NT2/D1 (cell line): Measurements from ENCODE around the gene RPS6KA5.
"Not testable (repeated sequence)": the region's sequence is repeated elsewhere in the genome, so short reads cannot be mapped to it uniquely, and the experiment has no call there.

Experiments used
- DNase-seq: peaks from one replicate; pipeline ENCODE4 v3.0.0-alpha.2; 2011; ENCODE audit warnings: low read depth, low spot score
- H3K27me3 ChIP-seq: 2 replicates; pipeline ENCODE4 v1.6.0; 2011; ENCODE audit warnings: mild to moderate bottlenecking; ENCODE audit not compliant: insufficient read length, insufficient read depth
- H3K36me3 ChIP-seq: 2 replicates; pipeline ENCODE4 v1.6.1; 2011; ENCODE audit warnings: mild to moderate bottlenecking, low read length, mixed read lengths; ENCODE audit not compliant: insufficient read depth, insufficient read length
- H3K4me1 ChIP-seq: 2 replicates; pipeline ENCODE4 v1.5.1; 2011; ENCODE audit not compliant: insufficient read depth, insufficient read length
- H3K4me3 ChIP-seq: 2 replicates; pipeline ENCODE4 v1.5.1; 2011; ENCODE audit warnings: low read depth; ENCODE audit not compliant: insufficient read length
- H3K9ac ChIP-seq: 2 replicates; pipeline ENCODE4 v1.6.0; 2011; ENCODE audit warnings: low read depth; ENCODE audit not compliant: insufficient read length
- H3K9me3 ChIP-seq: 2 replicates; pipeline ENCODE4 v1.5.1; 2011; ENCODE audit warnings: mild to moderate bottlenecking, low read length; ENCODE audit not compliant: insufficient read depth
- SUZ12 ChIP-seq: IDR thresholded peaks from 2 replicates; pipeline ENCODE4 v1.6.1; 2011; ENCODE audit not compliant: insufficient read length, insufficient read depth; ENCODE audit errors: extremely low read depth
- YY1 ChIP-seq: IDR thresholded peaks from 2 replicates; pipeline ENCODE4 v1.6.1; 2011; ENCODE audit not compliant: insufficient read length, insufficient read depth
- ZNF274 ChIP-seq: IDR thresholded peaks from 2 replicates; pipeline ENCODE4 v1.6.1; 2011; ENCODE audit warnings: mild to moderate bottlenecking, low read depth, low read length

RPS6KA5 gene

DNA sequence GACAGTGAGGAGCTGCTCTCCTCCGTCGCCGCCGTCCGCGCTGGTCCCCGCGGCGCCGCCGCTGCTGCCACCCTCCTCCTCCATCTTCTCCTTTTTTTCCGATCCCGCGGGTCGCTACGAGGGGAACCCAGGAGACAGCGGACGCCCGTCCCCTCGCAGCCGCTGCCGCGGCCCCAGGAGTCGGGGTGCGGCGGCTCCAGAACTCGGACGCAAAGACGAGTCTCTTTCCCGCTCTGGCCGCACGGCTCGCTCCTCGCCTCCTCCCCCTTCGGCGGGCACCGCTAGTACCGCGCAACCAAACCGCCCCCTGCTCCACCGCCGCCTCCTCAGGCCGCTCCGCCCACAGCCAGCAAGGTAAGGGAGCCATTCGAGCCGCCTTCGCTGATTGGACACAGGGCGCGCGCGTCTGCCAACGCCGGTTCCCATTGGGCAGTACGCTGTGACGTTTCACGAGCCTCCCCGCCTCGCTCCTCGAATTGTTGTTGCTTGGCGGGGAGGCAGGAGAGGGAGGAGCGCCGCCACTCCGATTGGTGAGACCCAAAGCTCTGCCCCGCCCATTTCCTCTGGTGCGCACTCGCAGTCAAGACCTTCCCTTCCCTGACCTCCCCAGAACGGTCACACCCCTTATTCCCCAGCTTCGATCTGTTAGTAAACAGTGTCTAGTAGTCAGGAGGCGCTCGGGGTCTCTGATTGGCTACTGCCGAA lies at the start of gene RPS6KA5:
Gene RPS6KA5, minus strand, starts transcription at position 291 of the 705 bp plus-strand sequence. Its CDS starts 207 bp downstream, at position 84.
- H3K36me3 ChIP-seq, result no peaks in the 10 kb centered on the region
- H3K27me3 ChIP-seq, result peaks cover 4% of the 10 kb centered on the region
- no peak for TF ChIP-seq SUZ12
- peak within 1 kb of the TSS; percentile 69 for H3K4me3 ChIP-seq
- DNase-seq, result peak; percentile 97
- H3K4me1 ChIP-seq, result no peaks in the 10 kb centered on the region
- H3K9me3 ChIP-seq, result no peaks in the 10 kb centered on the region
- peak within 1 kb of the TSS; percentile 80 for H3K9ac ChIP-seq

DNA sequence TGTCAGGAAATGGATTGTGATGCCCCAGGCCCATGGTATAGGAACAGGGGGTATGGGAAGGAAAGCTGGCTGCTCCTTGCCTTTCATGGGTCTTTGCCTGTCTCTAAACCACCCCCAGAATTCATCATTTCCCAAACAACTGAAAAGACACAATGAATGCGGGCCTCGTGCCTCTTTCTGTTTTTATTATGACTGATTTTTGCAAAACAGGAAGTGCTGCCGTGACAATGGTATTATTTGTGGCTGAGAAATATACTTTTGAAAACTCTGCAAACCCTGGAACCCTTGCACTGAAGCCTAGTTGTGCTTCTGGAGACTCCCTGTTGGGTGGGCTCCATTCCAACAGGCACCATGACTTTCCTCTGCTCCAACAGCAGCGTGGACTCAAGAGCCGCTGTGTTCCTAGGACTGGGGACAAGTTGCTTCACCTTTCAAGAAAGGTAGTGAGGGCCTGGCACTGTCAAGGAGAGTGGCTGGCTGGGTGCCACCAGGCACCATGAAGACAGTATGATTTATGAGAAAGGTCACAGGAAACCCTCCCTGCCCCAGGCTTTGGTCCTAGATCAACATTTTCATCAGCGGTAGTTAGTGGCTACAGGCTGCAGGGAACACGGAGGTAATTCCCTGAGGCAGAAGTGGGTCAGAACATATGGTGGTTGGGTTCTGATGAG lies 48.6 kb upstream of the RPS6KA5 start:
- Histone ChIP-seq H3K27me3 (no peaks in the 10 kb centered on the region), H3K4me1 (no peaks in the 10 kb centered on the region), H3K36me3 (no peaks in the 10 kb centered on the region), H3K9ac (no peak overlapping the region), H3K4me3 (no peak overlapping the region), H3K9me3 (no peaks in the 10 kb centered on the region)
- no peak for DNase-seq
- TF ChIP-seq SUZ12, result no peak
- no peak for TF ChIP-seq YY1
- no peak for TF ChIP-seq ZNF274

DNA sequence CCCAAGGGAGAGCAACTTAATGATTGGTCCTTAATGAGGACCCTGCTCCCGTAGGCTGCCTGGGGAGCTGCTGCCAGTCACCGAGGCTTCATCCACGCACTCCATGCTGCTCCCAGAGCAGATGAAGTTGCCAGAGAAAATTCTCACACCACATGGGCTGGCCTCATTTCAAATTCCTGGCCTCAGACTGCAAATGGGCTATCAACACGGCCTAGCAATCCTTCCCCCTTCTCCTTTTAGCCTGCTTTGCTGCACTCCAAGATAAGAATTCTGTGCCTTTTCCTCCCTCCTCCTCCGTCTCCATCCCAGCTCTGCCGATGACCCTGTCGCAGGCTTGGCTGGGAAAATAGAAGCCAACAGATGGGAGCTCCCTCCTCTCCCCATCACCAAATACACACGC lies 42.7 kb upstream of the RPS6KA5 start:
- H3K4me1 ChIP-seq, result no peaks in the 10 kb centered on the region

DNA sequence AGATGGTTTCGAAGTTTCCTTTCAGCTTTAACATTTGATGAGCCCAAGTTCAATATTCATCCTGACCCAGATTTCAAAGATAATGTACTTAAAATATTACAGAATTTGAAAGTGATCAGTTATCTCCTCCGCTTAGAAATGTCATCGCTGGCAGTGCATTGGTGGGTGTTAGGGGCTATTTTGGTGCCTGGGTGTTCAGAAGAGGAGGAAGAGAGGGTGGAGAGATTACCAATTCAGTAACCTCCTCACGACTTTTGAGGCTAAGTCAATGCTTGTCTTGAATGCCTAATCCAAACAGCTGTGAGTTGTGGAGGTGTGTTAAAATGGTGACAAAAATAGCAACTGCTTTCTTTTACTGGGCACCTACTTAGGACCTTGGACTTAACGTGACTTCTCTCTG lies 39.7 kb upstream of the RPS6KA5 start:
- Histone ChIP-seq H3K4me1 (no peaks in the 10 kb centered on the region), H3K4me3 (no peak overlapping the region), H3K9me3 (no peaks in the 10 kb centered on the region), H3K36me3 (no peaks in the 10 kb centered on the region), H3K9ac (no peak overlapping the region), H3K27me3 (no peaks in the 10 kb centered on the region)
- DNase-seq, result no peak
- TF ChIP-seq SUZ12 (no peak), ZNF274 (no peak), YY1 (no peak)

More for the DNA sequence above, 42.7 kb upstream of the RPS6KA5 start:
- H3K9ac ChIP-seq, result no peak overlapping the region
- H3K36me3 ChIP-seq, result no peaks in the 10 kb centered on the region
- no peaks in the 10 kb centered on the region for H3K27me3 ChIP-seq
- DNase-seq, result no peak
- TF ChIP-seq ZNF274 (no peak), YY1 (no peak), SUZ12 (no peak)
- H3K9me3 ChIP-seq, result no peaks in the 10 kb centered on the region
- no peak overlapping the region for H3K4me3 ChIP-seq

DNA sequence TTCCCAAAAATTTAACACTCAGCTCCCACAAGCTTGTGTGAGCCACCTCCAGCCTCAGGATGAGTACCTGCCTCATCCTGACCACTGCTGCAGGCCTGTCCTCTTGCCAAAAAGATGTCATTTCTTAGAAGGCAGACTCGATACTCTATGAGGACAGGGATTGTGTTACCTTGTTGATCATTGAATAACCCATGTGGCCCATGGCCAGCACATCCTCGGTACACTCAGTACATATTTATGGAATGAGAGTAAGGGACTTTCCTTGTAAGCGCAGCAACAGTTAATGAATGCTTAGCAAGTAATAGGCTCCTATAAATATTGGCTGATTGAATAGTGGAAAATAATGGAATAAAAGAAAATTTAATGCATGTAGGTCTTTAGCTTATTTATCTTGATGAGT lies 38.1 kb upstream of the RPS6KA5 start:
- Histone ChIP-seq H3K4me1 (no peaks in the 10 kb centered on the region), H3K9me3 (no peaks in the 10 kb centered on the region), H3K9ac (no peak overlapping the region), H3K36me3 (no peaks in the 10 kb centered on the region), H3K27me3 (no peaks in the 10 kb centered on the region), H3K4me3 (no peak overlapping the region)
- DNase-seq, result no peak
- TF ChIP-seq ZNF274 (no peak), YY1 (no peak), SUZ12 (no peak)

DNA sequence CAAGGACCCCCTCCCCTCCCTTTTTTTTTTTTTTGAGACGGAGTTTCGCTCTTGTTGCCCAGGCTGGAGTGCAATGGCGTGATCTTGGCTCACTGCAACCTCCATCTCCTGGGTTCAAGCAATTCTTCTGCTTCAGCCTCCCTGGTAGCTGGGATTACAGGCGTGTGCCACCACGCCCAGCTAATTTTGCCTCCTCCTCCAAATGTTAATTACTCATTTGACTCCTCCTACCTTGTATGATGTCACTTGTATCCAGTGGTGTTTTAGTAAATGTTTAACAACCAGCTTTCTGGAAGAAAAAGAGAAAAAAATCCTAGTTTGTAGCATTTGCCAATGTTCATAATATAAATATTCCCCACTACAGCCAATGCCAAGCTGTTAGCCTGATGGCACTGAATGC lies 37.2 kb upstream of the RPS6KA5 start:
- H3K9me3 ChIP-seq, H3K36me3 ChIP-seq, DNase-seq, H3K4me1 ChIP-seq, H3K9ac ChIP-seq, H3K27me3 ChIP-seq, H3K4me3 ChIP-seq: not testable (repeated sequence)

DNA sequence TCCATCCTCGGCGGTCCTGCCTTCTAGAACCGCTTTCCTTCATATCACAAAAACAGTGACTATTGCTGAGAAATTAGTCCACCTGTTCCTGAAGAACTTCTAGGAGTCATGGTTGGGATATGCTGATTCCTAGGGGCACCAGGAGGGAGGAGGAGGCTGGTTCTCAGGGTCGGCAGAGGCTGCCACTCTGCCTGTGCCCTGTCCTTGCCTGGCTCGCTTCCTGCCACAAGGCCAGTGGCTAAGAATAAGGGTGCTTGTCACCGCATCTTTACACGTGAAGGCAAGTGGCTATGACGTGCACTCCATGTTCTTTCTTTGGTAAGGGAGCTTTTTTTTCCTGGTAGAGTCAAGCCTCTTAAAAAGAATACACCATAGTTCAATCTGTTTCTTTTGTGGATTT lies 34.7 kb upstream of the RPS6KA5 start:
- no peaks in the 10 kb centered on the region for H3K27me3 ChIP-seq

More for the DNA sequence above, 34.7 kb upstream of the RPS6KA5 start:
- H3K36me3 ChIP-seq, result no peaks in the 10 kb centered on the region
- no peak for DNase-seq
- H3K4me3 ChIP-seq, result no peak overlapping the region
- no peak for TF ChIP-seq ZNF274
- TF ChIP-seq YY1, result no peak
- TF ChIP-seq SUZ12, result no peak
- no peaks in the 10 kb centered on the region for H3K9me3 ChIP-seq
- H3K9ac ChIP-seq, result no peak overlapping the region
- H3K4me1 ChIP-seq, result no peaks in the 10 kb centered on the region
